ENCODE results near the gene TIMM10B. TPM values are rescaled to one million over a fixed set of nuclear protein-coding genes. Genes with fewer than 3 reads are reported as not detected.

The TIMM10B gene
- total RNA-seq = 35.9 TPM
- long read RNA-seq, transcript TIMM10B-201 (3 exons, 2,840 nt) = major isoform, 66 of 71 reads
- long read RNA-seq, partial matches to known transcripts = 0 of 71 reads
- long read RNA-seq, other reads (novel, unspliced or antisense) = 2 of 71 reads

- DNase-seq (ENCODE audit: low spot score) = peak; percentile 99
These were observed at the start of gene TIMM10B, which contains the start of gene ARFIP2 for GRCh38 chr11:6481012-6481923. Gene TIMM10B (plus strand): TSS chr11:6481501. CDS start chr11:6481517, 16 bp downstream. Gene ARFIP2 (minus strand): TSS chr11:6481331. CDS start chr11:6480421, 910 bp downstream.

GRCh38 chr11:6431861-6432260, 49.4 kb upstream of the TIMM10B start:
- peak; percentile 47 for DNase-seq (ENCODE audit: low spot score)

GRCh38 chr11:6433998-6434660, 47.2 kb upstream of the TIMM10B start:
- peak; percentile 28 for DNase-seq (ENCODE audit: low spot score)

GRCh38 chr11:6437423-6437822, 43.9 kb upstream of the TIMM10B start:
- DNase-seq (ENCODE audit: low spot score) = peak; percentile 81

GRCh38 chr11:6437993-6438392, 43.3 kb upstream of the TIMM10B start:
- peak; percentile 26 for DNase-seq (ENCODE audit: low spot score)

- DNase-seq (ENCODE audit: low spot score) = peak; percentile 9
These were observed 42.2 kb upstream of the TIMM10B start for GRCh38 chr11:6438979-6439571.

- peak; percentile 11 for DNase-seq (ENCODE audit: low spot score)
These were observed 40.4 kb upstream of the TIMM10B start, which contains the start of gene HPX for GRCh38 chr11:6440906-6441358. Gene HPX (minus strand): TSS chr11:6440987. CDS start chr11:6440963, 24 bp downstream.

GRCh38 chr11:6442441-6442840, 38.9 kb upstream of the TIMM10B start:
- no peak for DNase-seq (ENCODE audit: low spot score)

- DNase-seq (ENCODE audit: low spot score) = no peak
These were observed 37.9 kb upstream of the TIMM10B start for GRCh38 chr11:6443269-6444003.

GRCh38 chr11:6448574-6448973, 32.7 kb upstream of the TIMM10B start:
- DNase-seq (ENCODE audit: low spot score) = peak; percentile 60

- DNase-seq (ENCODE audit: low spot score) = no peak
These were observed 29.1 kb upstream of the TIMM10B start for GRCh38 chr11:6452219-6452618.

- no peak for DNase-seq (ENCODE audit: low spot score)
These were observed 28.1 kb upstream of the TIMM10B start for GRCh38 chr11:6453152-6453551.

GRCh38 chr11:6455070-6455469, 26.2 kb upstream of the TIMM10B start:
- no peak for DNase-seq (ENCODE audit: low spot score)

- no peak for DNase-seq (ENCODE audit: low spot score)
These were observed 24.8 kb upstream of the TIMM10B start for GRCh38 chr11:6456361-6457073.

- peak; percentile 85 for DNase-seq (ENCODE audit: low spot score)
These were observed 23.6 kb upstream of the TIMM10B start for GRCh38 chr11:6457581-6458320.

- DNase-seq (ENCODE audit: low spot score) = no peak
These were observed 22.8 kb upstream of the TIMM10B start for GRCh38 chr11:6458352-6459098.

- DNase-seq (ENCODE audit: low spot score) = no peak
These were observed 22.2 kb upstream of the TIMM10B start for GRCh38 chr11:6459099-6459450.

- DNase-seq (ENCODE audit: low spot score) = peak; percentile 94
These were observed 12.4 kb upstream of the TIMM10B start for GRCh38 chr11:6468712-6469495.

Data from mesenteric fat pad (tissue), 1 donor.